ENCODE results near the gene TCF15. TPM values are rescaled to one million over a fixed set of nuclear protein-coding genes. Genes with fewer than 3 reads are reported as not detected.

Gene TCF15
- total RNA-seq, 4 donors from 2014 or later = 1.2 to 13.2 (median 2.6) TPM

GRCh38 chr20:561437-562231 lies 48.5 kb downstream of the TCF15 start:
- TF ChIP-seq CTCF (IDR thresholded peaks at IDR 0.05) = peak in 2 of 3 donors; percentile 69 to 85
- no peak for DNase-seq (ENCODE audit: low spot score)
- ATAC-seq (ENCODE audit: low FRiP score) = no peak

- DNase-seq (ENCODE audit: low spot score) (no peak), ATAC-seq (ENCODE audit: low FRiP score) (no peak)
- no peak for TF ChIP-seq CTCF (IDR thresholded peaks at IDR 0.05)
These were observed 49.4 kb downstream of the TCF15 start for GRCh38 chr20:560680-561079.

- DNase-seq (ENCODE audit: low spot score) (no peak), ATAC-seq (ENCODE audit: low FRiP score) (no peak)
- no peak for TF ChIP-seq CTCF (IDR thresholded peaks at IDR 0.05)
These were observed 52.0 kb downstream of the TCF15 start for GRCh38 chr20:558117-558516.

GRCh38 chr20:556984-557383 lies 53.1 kb downstream of the TCF15 start:
- ATAC-seq (ENCODE audit: low FRiP score) (no peak), DNase-seq (ENCODE audit: low spot score) (no peak)
- TF ChIP-seq CTCF (IDR thresholded peaks at IDR 0.05) = no peak

- ATAC-seq (ENCODE audit: low FRiP score) (peak; percentile 70), DNase-seq (ENCODE audit: low spot score) (no peak)
- no peak for TF ChIP-seq CTCF (IDR thresholded peaks at IDR 0.05)
These were observed 54.1 kb downstream of the TCF15 start for GRCh38 chr20:555976-556385.

Other genes with a start within 250 kb of the TCF15 start
- gene TRIB3, start 229.5 kb downstream of the TCF15 start, total RNA-seq = 10 to 100 TPM in 1 of 4 donors, 1 to 10 TPM in 3; 5.5 to 10.6 (median 6.2) TPM
- gene RBCK1, start 202.0 kb downstream of the TCF15 start, total RNA-seq = 10 to 100 TPM; 49.9 to 88.1 (median 52.9) TPM
- gene TBC1D20, start 147.8 kb downstream of the TCF15 start, total RNA-seq = 10 to 100 TPM; 37.2 to 60.6 (median 53.3) TPM
- gene CSNK2A1, start 66.5 kb downstream of the TCF15 start, total RNA-seq = 10 to 100 TPM; 67.3 to 94.8 (median 84.7) TPM
- 10 to 100 TPM; 43.4 to 62.4 (median 48.5) TPM for gene SRXN1, start 42.9 kb upstream of the TCF15 start, total RNA-seq
- gene SCRT2, start 65.5 kb upstream of the TCF15 start, total RNA-seq = not detected
- gene SLC52A3, start 158.2 kb upstream of the TCF15 start, total RNA-seq = 1 to 10 TPM in 3 of 4 donors, under 1 TPM in 1; 0.84 to 3.3 (median 1.8) TPM
- 1 to 10 TPM; 2.9 to 5.2 (median 3.1) TPM for gene FAM110A, start 223.4 kb upstream of the TCF15 start, total RNA-seq

Data from omental fat pad (tissue), 4 donors.